ENCODE results near the gene POLRMT.
A peak's percentile ranks its signal among the peaks of the same experiment; 100 is the strongest.
"Not testable (repeated sequence)": the region's sequence is repeated elsewhere in the genome, so short reads cannot be mapped to it uniquely, and the experiment has no call there.

POLRMT gene
- total RNA-seq, result 3.7 to 58.0 (median 24.1) reads per million in 18 experiments

GRCh38 chr19:633068-633785 is at the start of gene POLRMT:
Gene POLRMT (minus strand): TSS chr19:633537. CDS start chr19:633512, 25 bp downstream.
- peak; percentile 98 to 99 for DNase-seq

DNA sequence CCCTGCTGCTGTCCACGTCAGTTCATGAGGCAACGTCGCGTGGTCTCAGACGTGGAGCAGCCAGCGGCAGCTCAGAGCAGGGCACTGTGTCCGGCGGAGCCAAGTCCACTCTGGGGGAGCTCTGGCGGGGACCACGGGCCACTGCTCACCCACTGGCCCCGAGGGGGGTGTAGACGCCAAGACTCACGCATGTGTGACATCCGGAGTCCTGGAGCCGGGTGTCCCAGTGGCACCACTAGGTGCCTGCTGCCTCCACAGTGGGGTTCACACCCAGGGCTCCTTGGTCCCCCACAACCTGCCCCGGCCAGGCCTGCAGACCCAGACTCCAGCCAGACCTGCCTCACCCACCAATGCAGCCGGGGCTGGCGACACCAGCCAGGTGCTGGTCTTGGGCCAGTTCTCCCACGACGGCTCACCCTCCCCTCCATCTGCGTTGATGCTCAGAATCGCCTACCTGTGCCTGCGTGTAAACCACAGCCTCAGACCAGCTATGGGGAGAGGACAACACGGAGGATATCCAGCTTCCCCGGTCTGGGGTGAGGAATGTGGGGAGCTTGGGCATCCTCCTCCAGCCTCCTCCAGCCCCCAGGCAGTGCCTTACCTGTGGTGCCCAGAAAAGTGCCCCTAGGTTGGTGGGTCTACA is 49.5 kb upstream of the POLRMT start:
- no peak for DNase-seq

GRCh38 chr19:681029-682019 is 48.0 kb upstream of the POLRMT start:
- DNase-seq, result peak; percentile 97

DNA sequence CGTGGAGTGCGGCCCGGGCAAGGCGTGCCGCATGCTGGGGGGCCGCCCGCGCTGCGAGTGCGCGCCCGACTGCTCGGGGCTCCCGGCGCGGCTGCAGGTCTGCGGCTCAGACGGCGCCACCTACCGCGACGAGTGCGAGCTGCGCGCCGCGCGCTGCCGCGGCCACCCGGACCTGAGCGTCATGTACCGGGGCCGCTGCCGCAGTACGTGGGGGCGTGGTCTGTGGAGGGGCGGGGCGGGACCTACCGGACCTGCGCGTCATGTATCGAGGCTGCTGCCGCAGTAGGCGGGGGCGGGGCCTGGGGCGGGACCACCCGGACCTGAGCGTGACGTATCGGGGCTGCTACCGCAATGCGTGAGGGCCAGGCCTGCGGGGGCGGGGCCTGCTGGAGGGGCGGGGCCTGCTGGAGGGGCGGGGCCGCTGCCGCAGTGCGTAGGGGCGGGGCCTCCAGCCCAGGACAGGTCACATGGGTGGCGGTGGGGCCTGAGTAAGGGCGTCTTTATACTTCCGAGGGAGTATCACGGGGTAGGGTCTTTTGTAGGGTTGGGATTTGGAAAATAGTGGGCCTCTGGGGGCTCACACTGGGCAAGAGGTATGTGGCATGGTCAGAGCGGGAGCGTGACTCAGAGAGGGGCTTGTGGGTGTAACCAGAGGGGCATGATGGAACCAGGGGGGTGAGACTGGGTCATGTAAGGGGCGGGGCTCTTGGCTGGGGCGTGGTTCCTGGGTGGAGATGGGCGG is 47.1 kb upstream of the POLRMT start:
- peak; percentile 99 for DNase-seq

DNA sequence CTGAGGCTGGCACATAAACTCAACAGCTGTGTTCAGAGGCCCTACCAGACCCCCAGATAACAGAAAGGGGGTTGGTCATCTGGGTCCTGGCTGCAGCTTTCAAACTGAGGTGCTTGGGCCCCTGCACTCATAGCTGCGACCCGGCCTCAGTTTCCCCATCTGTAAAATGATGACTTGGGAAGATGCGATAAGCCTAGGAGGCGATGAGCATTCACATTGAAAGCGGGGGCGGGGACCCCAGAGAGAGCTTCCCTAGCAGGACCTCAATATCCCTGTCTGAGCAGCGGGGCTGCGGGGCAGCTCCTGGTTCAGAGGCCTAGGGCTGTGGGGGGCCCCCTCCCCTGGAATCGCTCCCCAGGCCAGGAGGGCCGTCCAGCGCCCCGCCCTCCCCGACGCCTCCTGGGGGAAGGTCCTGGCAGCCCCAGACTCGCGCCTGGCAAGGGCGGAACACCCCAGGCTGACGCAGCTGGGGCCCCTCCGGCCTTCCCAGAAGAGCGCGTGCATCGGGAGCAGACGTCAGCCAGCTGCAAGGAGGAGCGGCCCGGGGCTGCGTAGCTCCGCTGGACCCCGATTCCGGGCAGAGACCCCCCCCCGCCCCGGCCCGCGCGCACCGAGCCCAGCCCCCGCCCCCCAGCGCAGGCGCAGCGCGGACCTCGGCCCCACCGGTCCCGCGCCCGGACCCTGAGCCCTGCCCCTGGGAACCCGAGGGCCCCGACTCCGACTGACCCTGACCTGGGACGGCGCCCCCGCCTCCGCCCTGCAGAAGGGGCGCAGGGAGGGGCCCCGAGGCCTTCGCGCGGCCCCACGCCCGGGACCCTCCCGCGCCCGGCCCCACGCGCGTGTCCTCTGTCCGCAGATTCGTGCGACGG is 46.3 kb upstream of the POLRMT start:
- DNase-seq, result peak; percentile 17 to 63

DNA sequence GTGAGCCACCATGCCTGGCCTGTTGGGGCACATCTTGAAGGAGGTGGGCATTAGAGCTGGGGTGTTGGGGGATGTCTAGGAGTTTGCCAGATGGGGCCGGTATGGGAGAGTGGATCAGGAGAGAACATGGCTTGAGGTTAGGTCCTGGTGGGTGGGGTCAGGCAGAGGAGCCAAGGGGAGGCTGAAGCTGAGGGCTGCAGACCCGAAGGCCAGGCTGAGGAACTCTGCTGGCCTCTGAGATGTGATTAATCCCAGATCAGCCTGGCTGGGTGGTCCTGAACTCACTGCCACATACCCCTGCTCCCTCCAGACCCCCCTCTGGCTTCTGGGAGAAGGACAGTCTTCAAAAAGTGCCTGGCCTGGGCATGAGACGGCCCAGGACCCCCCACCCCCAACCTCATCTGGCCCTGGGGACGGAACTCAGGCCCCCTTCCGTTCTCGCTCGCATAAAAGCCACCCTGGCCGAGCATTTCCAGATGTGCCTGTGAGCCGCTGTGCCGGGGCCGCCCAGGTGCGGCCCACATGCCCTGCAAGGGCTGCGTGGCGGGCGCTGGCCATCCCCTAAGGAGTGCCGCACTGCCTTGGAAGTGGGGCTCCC is 45.6 kb upstream of the POLRMT start:
- DNase-seq, result no peak

DNA sequence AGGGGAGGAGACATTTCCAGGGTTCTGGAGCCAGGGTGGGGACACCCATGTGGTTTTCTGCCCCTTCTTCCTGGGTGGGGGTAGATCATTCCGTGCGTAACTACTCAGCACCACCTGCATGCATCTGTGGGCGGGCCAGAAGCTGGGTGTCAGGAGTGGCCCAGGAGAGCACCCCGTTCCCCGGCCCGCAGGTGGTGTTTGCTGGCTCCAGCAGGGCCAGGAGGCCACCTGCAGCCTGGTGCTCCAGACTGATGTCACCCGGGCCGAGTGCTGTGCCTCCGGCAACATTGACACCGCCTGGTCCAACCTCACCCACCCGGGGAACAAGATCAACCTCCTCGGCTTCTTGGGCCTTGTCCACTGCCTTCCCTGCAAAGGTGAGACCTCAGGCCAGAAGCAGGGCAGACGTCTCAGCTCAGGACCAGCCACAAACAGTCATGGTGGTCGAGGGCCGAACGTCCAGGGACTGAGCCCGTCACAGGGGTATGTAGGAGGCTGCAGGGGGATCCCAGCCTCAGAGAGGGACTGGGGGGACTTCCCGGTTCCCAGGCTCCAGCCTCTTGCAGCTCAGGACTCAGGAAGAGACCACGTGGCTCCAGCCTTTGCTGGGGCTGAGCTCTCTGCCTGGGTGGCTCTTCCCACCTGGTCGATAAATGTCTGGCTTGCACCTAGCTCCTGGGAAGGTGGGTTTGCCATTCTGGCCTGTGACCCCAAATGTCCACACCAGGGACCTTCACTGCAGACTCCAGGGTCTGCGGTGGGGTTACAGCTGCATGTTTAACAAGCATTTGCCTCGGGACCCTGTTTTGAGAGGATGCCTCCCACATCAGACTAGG is 44.5 kb upstream of the POLRMT start:
- DNase-seq, result no peak

DNA sequence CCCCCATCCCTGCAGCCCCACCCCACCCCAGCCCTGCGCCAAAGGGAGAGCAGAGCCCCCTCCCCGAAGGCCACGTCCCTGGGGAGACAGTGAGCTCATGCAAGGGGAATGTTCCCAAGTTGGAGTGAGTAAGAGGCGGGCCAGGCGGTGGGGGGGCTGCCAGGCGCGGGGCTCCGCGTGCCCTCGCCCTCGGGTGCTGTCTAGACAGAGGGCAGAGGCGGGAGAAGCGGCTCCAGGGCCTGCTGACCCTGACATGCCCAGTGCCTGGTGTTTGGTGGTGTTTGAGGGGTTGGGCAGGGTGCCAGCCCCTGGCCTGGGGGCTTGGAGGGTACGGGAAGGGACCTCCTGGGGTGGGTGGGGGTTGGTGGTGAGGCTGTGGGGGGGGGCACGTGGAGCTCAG is 43.9 kb upstream of the POLRMT start:
- no peak for DNase-seq

GRCh38 chr19:676339-677105 is 43.2 kb upstream of the POLRMT start, which contains the start of gene FSTL3:
Gene FSTL3 (plus strand): TSS chr19:676392. CDS start chr19:676424, 32 bp downstream.
- DNase-seq, result no peak

- DNase-seq, result no peak
Measured at GRCh38 chr19:676007-676338, 42.6 kb upstream of the POLRMT start.

DNA sequence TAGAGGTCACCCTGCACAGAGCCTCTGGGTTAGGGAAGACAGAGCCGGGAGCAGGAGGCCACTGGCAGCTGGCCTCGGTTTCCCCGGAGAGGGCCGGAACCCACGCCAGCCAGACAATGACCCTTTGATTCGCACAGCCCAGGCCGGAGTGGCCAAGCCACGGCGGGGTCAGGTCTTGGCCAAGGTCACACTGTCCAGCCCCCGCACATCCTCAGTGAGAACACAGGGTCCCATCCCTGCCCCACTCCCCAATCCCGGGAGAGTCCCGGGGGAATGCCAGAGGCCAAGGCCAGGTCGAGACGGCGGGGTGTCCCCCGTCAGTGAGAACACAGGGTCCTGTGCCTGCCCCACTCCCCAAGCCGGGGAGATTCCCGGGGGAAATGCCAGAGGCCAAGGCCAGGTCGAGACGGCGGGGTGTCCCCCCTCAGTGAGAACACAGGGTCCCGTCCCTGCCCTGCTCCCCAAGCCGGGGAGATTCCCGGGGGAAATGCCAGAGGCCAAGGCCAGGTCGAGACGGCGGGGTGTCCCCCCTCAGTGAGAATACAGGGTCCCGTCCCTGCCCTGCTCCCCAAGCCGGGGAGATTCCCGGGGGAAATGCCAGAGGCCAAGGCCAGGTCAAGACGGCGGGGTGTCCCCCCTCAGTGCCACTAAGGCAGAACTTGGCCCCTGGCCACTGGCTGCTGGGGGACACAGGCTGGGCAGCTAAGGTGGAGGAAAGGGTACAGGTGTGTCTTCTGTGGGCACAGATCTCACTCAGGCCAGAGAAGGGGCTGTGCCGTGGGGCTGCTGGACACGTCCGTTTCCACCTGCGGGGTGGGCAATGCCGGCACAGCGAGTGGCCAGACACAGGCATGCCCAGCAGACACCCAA is 41.2 kb upstream of the POLRMT start:
- no peak for DNase-seq

- DNase-seq, result no peak
Measured at GRCh38 chr19:670609-671075, 37.3 kb upstream of the POLRMT start.

GRCh38 chr19:668675-669434 is 35.5 kb upstream of the POLRMT start:
- not testable (repeated sequence) for DNase-seq

GRCh38 chr19:666985-667573 is 33.7 kb upstream of the POLRMT start:
- not testable (repeated sequence) for DNase-seq

- peak; percentile 72 to 81 for DNase-seq
Measured at GRCh38 chr19:664913-665443, 31.6 kb upstream of the POLRMT start.

GRCh38 chr19:663682-664117 is 30.4 kb upstream of the POLRMT start:
- no peak for DNase-seq

All from inflammatory macrophage (primary cell).